OCI-LY3 (cell line): ENCODE measurements around the gene SLC39A3.

Experiments
- EZH2phosphoT487 ChIP-seq: fragments of 200-600 bp; shearing (Covaris generic); IDR thresholded peaks from 2 replicates; pipeline ENCODE4 v1.6.1; 2018; ENCODE audit warnings: antibody characterized with exemption, mixed run types, low read depth
- TF ChIP-seq, protein P1 (sequence below): fragments of 200-600, 300-600 bp; sonication (generic); IDR thresholded peaks from 2 replicates; pipeline ENCODE4 v1.5.1; 2014; ENCODE audit warnings: antibody characterized with exemption, low read length, low read depth

DNA sequence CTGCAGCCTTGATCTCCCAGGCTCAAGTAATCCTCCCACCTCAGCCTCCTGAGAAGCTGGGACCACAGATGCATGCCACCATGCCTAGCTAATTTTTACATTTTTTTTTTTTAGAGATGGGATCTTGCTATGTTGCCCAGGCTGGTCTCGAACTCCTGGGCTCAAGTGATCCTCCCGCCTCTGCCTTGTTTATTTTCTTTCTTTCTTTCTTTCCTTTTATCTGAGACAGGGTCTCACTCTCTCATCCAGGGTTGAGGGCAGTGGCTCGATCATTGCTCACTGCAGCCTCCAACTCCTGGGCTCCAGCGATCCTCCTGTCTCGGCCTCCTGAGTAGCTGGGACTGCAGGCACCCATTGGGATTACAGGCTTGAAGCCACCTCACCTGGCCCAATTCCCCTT is 33.6 kb downstream of the SLC39A3 start:
- TF ChIP-seq, protein P1, sequence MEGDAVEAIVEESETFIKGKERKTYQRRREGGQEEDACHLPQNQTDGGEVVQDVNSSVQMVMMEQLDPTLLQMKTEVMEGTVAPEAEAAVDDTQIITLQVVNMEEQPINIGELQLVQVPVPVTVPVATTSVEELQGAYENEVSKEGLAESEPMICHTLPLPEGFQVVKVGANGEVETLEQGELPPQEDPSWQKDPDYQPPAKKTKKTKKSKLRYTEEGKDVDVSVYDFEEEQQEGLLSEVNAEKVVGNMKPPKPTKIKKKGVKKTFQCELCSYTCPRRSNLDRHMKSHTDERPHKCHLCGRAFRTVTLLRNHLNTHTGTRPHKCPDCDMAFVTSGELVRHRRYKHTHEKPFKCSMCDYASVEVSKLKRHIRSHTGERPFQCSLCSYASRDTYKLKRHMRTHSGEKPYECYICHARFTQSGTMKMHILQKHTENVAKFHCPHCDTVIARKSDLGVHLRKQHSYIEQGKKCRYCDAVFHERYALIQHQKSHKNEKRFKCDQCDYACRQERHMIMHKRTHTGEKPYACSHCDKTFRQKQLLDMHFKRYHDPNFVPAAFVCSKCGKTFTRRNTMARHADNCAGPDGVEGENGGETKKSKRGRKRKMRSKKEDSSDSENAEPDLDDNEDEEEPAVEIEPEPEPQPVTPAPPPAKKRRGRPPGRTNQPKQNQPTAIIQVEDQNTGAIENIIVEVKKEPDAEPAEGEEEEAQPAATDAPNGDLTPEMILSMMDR = no peak
- no peak for TF ChIP-seq EZH2phosphoT487
